K562 (cell line): ENCODE measurements around the gene POLR2H.

Experiments
- ATF7 ChIP-seq: fragments of 450-650 bp; IDR thresholded peaks from 2 replicates; pipeline ENCODE4 v1.7.1; 2014; ENCODE audit warnings: mild to moderate bottlenecking, moderate library complexity
- JUND ChIP-seq, 2 experiments: IDR thresholded peaks; 2 replicates in 1 of 2; 3 replicates in 1 of 2; pipeline ENCODE4 v1.6.1; 2011; ENCODE audit warnings: borderline replicate concordance in 2 of 2, low read depth in 2 of 2, low read length in 2 of 2, improper control_type of control experiment in 1 of 2, missing biosample characterization in 1 of 2, missing genetic modification characterization in 1 of 2, missing genetic modification reagents in 1 of 2
- POLR2AphosphoS5 ChIP-seq: IDR thresholded peaks from 2 replicates; pipeline ENCODE4 v1.6.1; 2011; ENCODE audit warnings: mild to moderate bottlenecking, low read depth, low read length, moderate library complexity; ENCODE audit not compliant: control insufficient read depth, insufficient read depth
- RAD21 ChIP-seq, 2 experiments: fragments of 250-450 bp in 1 of 2; fragments of 450-650 bp in 1 of 2; sonication (Bioruptor Pico) in 1 of 2; formaldehyde crosslinking in 1 of 2; IDR thresholded peaks in 1 of 2; conservative IDR thresholded peaks in 1 of 2; 2 replicates each; pipeline versions ENCODE4 v1.4.0 to v1.8.0; 2020 to 2022; ENCODE audit warnings: mild to moderate bottlenecking in 2 of 2, moderate library complexity in 1 of 2
- SFPQ ChIP-seq: fragments of 200-400 bp; formaldehyde crosslinking; IDR thresholded peaks from 2 replicates; pipeline ENCODE4 v1.6.1; 2017; ENCODE audit warnings: mild to moderate bottlenecking, low read depth, low read length, moderate library complexity
- TF ChIP-seq, protein P1 (sequence below), 3 experiments: IDR thresholded peaks in 2 of 3; conservative IDR thresholded peaks in 1 of 3; 2 replicates each; pipeline ENCODE4 v1.5.1; 2011 to 2012; ENCODE audit warnings: low read length in 3 of 3, mild to moderate bottlenecking in 3 of 3, control low read depth in 2 of 3, improper control_type of control experiment in 1 of 3, inconsistent platforms in 1 of 3, low read depth in 1 of 3, mixed read lengths in 1 of 3, moderate library complexity in 1 of 3; ENCODE audit not compliant: insufficient read depth in 2 of 3

- TF ChIP-seq SFPQ (no peak), POLR2AphosphoS5 (no peak), RAD21 (CRISPR knock-in tag; conservative IDR thresholded peaks at IDR 0.05 in 1 of 2, IDR thresholded peaks at IDR 0.05 in 1 of 2) (no peak), ATF7 (no peak), JUND (IDR thresholded peaks at IDR 0.05; ENCODE audit: borderline replicate concordance, low read depth, low read length) (no peak), JUND (tag; IDR thresholded peaks at IDR 0.05; ENCODE audit: borderline replicate concordance, low read depth, low read length) (no peak)
- TF ChIP-seq, protein P1, sequence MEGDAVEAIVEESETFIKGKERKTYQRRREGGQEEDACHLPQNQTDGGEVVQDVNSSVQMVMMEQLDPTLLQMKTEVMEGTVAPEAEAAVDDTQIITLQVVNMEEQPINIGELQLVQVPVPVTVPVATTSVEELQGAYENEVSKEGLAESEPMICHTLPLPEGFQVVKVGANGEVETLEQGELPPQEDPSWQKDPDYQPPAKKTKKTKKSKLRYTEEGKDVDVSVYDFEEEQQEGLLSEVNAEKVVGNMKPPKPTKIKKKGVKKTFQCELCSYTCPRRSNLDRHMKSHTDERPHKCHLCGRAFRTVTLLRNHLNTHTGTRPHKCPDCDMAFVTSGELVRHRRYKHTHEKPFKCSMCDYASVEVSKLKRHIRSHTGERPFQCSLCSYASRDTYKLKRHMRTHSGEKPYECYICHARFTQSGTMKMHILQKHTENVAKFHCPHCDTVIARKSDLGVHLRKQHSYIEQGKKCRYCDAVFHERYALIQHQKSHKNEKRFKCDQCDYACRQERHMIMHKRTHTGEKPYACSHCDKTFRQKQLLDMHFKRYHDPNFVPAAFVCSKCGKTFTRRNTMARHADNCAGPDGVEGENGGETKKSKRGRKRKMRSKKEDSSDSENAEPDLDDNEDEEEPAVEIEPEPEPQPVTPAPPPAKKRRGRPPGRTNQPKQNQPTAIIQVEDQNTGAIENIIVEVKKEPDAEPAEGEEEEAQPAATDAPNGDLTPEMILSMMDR (IDR thresholded peaks at IDR 0.05 in 2 of 3, conservative IDR thresholded peaks at IDR 0.05 in 1 of 3; ENCODE audit: insufficient read depth in 2 of 3, low read depth in 1 of 3, low read length in 3 of 3) = no peak
Measured at GRCh38 chr3:184386047-184386806, 24.7 kb downstream of the POLR2H start.
